ENCODE results near the gene TMA7. TPM values are rescaled to one million over a fixed set of nuclear protein-coding genes. Genes with fewer than 3 reads are reported as not detected.

TMA7 gene
- total RNA-seq, 4 donors from 2014 or later, result 94.8 to 195 (median 141) TPM

DNA sequence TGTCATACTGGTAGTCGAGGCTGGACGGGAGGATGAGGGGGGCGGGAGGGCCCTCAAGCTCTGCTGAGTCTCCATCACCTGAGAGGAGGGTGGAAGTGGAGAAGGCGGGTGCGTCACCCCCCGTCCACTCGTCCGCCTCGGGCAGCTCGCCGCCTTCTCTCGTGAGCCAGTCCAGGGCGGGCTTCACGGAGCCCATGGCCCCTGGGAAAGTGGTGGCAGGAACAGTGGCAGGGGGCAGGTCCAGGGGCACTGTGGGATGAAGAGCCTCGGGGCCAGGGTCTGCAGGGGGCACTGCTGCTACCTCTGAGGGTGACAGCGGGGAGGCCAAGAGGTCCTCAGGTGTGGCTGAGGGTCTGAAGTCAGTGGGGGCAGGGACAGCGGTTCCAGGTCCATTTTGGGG, 20.5 kb upstream of the TMA7 start:
- H3K4me1 ChIP-seq, result peaks cover 0 to 11% of the 10 kb centered on the region in 2 donors
- H3K36me3 ChIP-seq, result no peaks in the 10 kb centered on the region
- no peak for TF ChIP-seq POLR2A (IDR thresholded peaks at IDR 0.05)
- TF ChIP-seq, protein P1, sequence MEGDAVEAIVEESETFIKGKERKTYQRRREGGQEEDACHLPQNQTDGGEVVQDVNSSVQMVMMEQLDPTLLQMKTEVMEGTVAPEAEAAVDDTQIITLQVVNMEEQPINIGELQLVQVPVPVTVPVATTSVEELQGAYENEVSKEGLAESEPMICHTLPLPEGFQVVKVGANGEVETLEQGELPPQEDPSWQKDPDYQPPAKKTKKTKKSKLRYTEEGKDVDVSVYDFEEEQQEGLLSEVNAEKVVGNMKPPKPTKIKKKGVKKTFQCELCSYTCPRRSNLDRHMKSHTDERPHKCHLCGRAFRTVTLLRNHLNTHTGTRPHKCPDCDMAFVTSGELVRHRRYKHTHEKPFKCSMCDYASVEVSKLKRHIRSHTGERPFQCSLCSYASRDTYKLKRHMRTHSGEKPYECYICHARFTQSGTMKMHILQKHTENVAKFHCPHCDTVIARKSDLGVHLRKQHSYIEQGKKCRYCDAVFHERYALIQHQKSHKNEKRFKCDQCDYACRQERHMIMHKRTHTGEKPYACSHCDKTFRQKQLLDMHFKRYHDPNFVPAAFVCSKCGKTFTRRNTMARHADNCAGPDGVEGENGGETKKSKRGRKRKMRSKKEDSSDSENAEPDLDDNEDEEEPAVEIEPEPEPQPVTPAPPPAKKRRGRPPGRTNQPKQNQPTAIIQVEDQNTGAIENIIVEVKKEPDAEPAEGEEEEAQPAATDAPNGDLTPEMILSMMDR (IDR thresholded peaks at IDR 0.05), result no peak
- intact Hi-C loops (cut with DNase I; ENCODE audit: low total_unique reads), result no loop called here
- no peaks in the 10 kb centered on the region for H3K27me3 ChIP-seq
- H3K4me3 ChIP-seq, result no peak overlapping the region
- H3K9me3 ChIP-seq, result no peaks in the 10 kb centered on the region
- no peak overlapping the region for H3K27ac ChIP-seq
- DNase-seq, result no peak

DNA sequence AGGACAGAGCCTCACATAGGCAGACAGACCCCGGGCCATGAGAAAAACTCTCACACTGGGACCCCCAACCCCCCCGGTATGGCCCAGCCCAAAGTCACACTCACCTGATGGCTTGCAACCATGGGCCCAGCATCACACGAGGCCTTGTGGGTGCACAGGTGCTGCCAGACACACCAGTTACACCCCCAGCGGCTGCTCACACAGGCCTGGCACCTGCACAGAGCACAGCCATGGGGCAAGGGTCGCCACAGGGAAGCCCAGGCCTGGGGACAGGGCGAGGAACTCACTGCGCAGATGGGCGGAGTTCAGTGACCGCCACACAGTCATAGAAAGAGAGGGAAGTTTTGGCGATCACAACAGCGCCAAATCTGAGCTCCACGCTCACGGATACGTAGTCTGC, 19.5 kb upstream of the TMA7 start:
- H3K4me3 ChIP-seq, result no peak overlapping the region
- intact Hi-C loops (cut with DNase I; ENCODE audit: low total_unique reads), result no loop called here
- H3K4me1 ChIP-seq, result peaks cover 0 to 19% of the 10 kb centered on the region in 2 donors
- H3K27ac ChIP-seq, result no peak overlapping the region
- no peaks in the 10 kb centered on the region for H3K27me3 ChIP-seq
- TF ChIP-seq, protein P1 (IDR thresholded peaks at IDR 0.05), result no peak
- no peaks in the 10 kb centered on the region for H3K36me3 ChIP-seq
- no peaks in the 10 kb centered on the region for H3K9me3 ChIP-seq
- DNase-seq, result no peak

DNA sequence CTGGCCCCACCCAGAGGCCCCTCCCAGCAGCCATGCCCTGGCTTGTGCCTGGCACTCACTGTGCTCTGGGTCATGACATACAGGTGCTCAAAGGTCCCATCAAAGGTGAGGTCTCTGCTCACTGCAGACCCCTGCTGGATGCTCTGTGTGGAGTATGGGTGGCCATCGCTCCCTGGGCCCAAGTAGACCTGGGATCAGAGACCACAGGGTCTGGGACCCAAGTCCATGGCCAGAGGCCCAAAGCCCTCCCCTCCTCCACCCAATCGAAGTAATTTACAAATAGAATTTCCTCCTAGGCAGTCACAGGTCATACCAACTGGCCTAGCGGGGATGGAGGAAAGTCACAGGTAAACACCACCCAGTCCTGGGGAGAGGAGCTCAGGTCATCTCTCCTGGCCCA, 17.8 kb upstream of the TMA7 start:
- TF ChIP-seq, protein P1 (IDR thresholded peaks at IDR 0.05), result no peak
- no peak for TF ChIP-seq POLR2A (IDR thresholded peaks at IDR 0.05)
- intact Hi-C loops (cut with DNase I; ENCODE audit: low total_unique reads), result no loop called here
- Histone ChIP-seq H3K9me3 (no peaks in the 10 kb centered on the region), H3K4me1 (peaks cover 7 to 19% of the 10 kb centered on the region in 2 donors), H3K27ac (no peak overlapping the region), H3K4me3 (no peak overlapping the region), H3K36me3 (no peaks in the 10 kb centered on the region), H3K27me3 (no peaks in the 10 kb centered on the region)
- no peak for DNase-seq

DNA sequence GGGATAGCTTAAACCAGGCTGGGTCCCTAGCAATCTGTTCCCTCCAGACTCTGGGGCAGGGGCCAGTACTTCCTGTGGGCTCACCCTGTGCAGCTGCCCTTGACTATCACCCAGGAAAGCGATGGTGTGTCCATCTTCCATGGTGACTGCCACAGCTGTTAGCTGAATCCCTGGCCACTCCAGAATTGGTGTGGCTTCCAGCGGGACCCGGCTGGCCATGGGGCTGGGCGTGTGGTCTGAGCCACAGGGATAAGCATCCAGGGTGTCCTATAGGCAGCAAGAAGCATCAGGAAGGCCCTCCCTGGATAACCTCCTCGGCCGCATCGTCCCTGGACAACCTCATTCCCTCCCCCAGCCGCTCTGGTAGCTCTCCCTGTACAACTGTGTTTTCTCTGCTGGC, 17.4 kb upstream of the TMA7 start:
- Histone ChIP-seq H3K4me3 (no peak overlapping the region), H3K9me3 (no peaks in the 10 kb centered on the region), H3K27ac (peak overlapping the region in 1 of 2 donors; percentile 12), H3K4me1 (peaks cover 7 to 19% of the 10 kb centered on the region in 2 donors), H3K36me3 (no peaks in the 10 kb centered on the region), H3K27me3 (no peaks in the 10 kb centered on the region)
- TF ChIP-seq, protein P1 (IDR thresholded peaks at IDR 0.05), result no peak
- no peak for TF ChIP-seq POLR2A (IDR thresholded peaks at IDR 0.05)
- intact Hi-C loops (cut with DNase I; ENCODE audit: low total_unique reads), result no loop called here
- no peak for DNase-seq

DNA sequence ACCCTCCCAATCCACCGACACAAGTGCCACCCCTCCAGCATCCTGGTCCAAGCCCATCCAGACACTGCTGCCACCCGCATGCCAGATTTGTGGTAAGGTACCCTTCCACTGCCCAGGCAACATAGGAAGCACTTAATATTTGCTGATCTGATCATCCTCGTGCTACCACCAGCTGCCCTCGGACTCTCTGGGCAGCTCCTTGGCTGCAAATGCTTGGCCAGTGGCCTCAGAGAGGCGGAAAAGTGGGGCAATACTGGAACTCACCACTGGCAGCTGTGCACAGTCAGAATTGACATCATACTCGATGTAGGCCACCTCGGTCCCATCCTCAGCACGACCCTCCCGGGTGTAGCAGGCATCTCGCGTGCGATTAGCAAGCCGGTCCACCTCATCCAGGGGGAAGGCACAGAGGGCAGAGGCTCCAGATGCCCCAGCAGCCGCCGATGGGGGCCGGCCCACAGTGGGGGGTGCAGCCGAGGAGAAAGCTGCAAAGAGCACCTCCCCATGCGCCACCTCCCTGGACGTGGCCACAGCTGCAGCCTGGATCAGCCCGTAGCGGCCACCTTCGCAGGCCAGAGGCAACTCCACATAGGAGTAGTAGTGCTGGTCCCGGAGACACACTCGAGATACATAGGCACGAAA, 16.7 kb upstream of the TMA7 start:
- Histone ChIP-seq H3K27ac (peak overlapping the region in 1 of 2 donors; percentile 12), H3K4me1 (peaks cover 11 to 19% of the 10 kb centered on the region in 2 donors), H3K27me3 (no peaks in the 10 kb centered on the region), H3K36me3 (no peaks in the 10 kb centered on the region), H3K4me3 (no peak overlapping the region), H3K9me3 (no peaks in the 10 kb centered on the region)
- TF ChIP-seq, protein P1 (IDR thresholded peaks at IDR 0.05), result no peak
- TF ChIP-seq POLR2A (IDR thresholded peaks at IDR 0.05), result no peak
- intact Hi-C loops (cut with DNase I; ENCODE audit: low total_unique reads), result no loop called here
- no peak for DNase-seq

All from uterus (tissue), 4 donors.